22Rv1 (cell line): ENCODE results near the gene CACUL1.
"Not testable (repeated sequence)": the region's sequence is repeated elsewhere in the genome, so short reads cannot be mapped to it uniquely, and the experiment has no call there.

ENCODE experiments used
- H3K27ac ChIP-seq: fragments of 450-650 bp; 2 replicates; pipeline ENCODE4 v1.5.1; 2017
- ZFX ChIP-seq: fragments of 450-650 bp; IDR thresholded peaks from 2 replicates; pipeline ENCODE4 v1.6.1; 2017; ENCODE audit warnings: antibody characterized with exemption, borderline replicate concordance
- TF ChIP-seq, protein P1 (sequence below): fragments of 450-650 bp; IDR thresholded peaks from 2 replicates; pipeline ENCODE4 v1.5.1; 2017; ENCODE audit warnings: mild to moderate bottlenecking

Gene CACUL1

DNA sequence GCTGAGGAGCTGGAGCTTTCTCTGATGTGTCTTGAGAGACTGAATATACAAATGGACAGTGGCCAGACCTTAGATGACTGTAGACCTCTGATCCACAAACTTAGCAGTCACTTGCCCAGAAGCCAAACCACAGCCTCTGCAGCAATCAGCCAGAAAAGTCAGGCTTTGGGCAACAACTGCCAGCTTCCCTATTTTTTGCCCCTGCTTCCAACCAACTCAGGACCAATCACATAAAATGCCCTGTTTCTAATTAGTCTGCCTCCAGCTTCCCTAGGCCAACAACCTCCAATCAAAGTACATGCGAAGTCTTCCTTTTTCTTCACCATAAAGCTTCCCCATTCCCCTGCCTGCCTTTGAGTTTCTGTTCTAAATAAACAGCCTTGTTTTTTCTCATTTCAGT is 37.8 kb upstream of the CACUL1 start:
- H3K27ac ChIP-seq, result no peak overlapping the region
- TF ChIP-seq, protein P1, sequence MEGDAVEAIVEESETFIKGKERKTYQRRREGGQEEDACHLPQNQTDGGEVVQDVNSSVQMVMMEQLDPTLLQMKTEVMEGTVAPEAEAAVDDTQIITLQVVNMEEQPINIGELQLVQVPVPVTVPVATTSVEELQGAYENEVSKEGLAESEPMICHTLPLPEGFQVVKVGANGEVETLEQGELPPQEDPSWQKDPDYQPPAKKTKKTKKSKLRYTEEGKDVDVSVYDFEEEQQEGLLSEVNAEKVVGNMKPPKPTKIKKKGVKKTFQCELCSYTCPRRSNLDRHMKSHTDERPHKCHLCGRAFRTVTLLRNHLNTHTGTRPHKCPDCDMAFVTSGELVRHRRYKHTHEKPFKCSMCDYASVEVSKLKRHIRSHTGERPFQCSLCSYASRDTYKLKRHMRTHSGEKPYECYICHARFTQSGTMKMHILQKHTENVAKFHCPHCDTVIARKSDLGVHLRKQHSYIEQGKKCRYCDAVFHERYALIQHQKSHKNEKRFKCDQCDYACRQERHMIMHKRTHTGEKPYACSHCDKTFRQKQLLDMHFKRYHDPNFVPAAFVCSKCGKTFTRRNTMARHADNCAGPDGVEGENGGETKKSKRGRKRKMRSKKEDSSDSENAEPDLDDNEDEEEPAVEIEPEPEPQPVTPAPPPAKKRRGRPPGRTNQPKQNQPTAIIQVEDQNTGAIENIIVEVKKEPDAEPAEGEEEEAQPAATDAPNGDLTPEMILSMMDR, result no peak
- TF ChIP-seq ZFX, result no peak

DNA sequence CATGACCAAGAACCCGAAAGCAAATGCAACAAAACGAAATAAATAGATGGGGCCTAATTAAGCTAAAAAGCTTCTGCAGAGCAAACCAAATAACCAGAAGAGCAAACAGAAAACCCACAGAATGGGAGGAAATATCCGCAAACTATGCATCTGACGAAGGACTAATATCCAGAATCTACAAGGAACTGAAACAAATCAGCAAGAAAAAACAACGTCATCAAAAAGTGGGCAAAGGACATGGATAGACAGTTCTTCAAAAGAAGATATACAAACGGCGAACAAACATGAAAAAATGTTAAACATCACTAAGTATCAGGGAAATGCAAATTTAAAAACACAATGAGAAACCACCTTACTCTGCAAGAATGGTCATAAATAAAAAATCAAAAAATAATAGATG is 35.3 kb upstream of the CACUL1 start:
- no peak for TF ChIP-seq ZFX
- TF ChIP-seq, protein P1, result no peak
- no peak overlapping the region for H3K27ac ChIP-seq

DNA sequence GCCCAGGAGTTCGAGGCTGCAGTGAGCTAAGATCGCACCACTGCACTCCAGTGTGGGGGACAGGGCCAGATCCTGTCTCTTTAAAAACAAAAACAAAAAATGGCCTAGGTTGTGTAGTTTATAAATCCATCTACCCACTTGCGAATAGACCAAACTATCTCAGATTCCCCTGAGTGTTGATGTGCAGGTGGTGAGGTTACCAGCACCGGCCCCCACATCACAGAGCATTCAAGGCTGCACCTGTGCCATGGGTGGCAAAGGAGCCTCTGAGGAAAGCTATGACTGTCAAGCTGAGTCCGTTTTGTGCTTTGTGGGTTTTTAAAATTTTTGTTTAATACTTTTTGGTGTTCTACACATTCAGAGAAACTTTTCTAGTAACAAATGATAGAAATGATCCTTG is 30.8 kb upstream of the CACUL1 start:
- no peak for TF ChIP-seq ZFX
- TF ChIP-seq, protein P1, result no peak
- H3K27ac ChIP-seq, result no peak overlapping the region

DNA sequence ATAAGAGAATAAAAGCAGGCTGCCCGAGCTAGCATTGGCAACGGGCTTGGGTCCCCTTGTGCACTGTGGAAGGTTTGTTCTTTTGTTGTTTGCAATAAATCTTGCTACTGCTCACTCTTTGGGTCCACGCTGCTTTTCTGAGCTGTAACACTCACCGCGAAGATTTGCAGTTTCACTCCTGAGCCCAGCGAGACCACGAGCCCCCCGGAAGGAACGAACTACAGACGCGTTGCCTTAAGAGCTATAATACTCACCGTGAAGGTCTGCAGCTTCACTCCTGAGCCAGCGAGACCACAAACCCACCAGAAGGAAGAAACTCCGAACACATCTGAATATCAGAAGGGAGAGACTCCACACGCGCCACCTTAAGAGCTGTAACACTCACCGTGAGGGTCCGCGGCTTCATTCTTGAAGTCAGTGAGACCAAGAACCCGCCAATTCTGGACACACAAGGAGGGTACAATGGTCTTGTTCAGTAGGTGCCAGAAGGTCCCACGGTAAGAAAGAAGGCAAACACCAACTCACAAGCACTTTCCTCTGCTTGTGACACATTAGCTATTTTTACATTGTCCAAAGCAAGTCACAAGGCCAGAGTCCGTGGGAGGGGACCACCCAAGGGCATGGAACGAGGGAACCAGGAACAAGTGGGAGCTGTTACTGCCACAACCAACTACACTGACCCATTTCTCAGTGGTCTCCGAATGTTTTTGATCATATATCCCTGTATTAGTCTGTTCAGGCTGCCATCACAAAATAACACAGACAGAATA is 29.2 kb upstream of the CACUL1 start:
- TF ChIP-seq, protein P1, result no peak
- TF ChIP-seq ZFX, result no peak
- H3K27ac ChIP-seq, result no peak overlapping the region

DNA sequence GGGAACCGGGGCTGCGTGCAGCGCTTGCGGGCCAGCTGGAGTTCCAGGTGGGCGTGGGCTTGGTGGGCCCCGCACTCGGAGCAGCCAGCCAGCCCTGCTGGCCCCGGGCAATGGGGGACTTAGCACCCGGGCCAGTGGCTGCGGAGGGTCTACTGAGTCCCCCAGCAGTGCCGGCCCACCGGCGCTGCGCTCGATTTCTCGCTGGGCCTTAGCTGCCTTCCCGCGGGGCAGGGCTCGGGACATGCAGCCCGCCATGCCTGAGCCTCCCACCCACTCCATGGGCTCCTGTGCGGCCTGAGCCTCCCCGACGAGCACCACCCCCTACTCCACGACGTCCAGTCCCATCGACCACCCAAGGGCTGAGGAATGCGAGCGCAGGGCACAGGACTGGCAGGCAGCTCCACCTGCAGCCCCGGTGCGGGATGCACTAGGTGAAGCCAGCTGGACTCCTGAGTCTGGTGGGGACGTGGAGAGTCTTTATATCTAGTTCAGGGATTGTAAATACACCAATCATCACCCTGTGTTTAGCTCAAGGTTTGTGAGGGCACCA is 28.2 kb upstream of the CACUL1 start:
- H3K27ac ChIP-seq, result not testable (repeated sequence)

DNA sequence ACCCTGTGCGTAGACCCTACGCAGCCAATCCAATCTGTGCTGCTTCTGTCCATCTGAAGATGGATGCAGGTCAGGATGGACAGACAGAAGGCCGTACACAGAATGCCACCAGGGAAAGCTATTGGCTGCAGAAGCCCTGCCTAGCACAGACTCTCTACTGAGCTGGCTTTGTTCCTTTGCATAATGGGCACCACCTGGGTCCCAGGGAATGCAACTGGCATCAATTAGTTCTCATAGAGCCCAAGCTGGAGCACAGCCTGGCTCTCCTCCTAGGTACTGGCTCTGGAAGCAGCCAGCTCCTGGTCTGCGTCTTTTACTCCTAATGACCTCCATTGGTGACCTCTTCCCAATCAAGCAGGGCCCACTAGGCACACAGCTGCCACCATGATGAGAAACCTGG is 26.8 kb upstream of the CACUL1 start:
- TF ChIP-seq, protein P1, result no peak
- no peak for TF ChIP-seq ZFX
- H3K27ac ChIP-seq, result no peak overlapping the region

DNA sequence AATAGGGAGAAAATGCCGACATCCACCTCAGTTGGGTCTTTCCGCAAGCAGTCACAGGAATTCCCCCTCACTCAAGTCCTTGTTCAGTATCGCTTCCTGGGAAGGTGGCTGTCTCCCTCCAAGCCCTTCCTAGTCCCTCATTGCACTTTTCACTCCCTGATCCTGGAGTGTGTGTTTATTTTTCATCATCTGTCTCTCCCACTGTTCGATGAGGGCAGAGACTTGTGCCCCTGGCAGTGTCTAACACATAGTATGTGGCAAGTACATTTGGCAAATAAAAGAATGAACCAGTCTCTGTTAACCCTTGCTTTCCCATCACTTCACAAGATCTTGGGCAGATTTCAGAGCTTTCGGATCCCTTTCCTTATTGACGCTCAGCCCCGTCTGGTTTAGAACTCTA is 24.0 kb upstream of the CACUL1 start:
- no peak for TF ChIP-seq ZFX
- no peak overlapping the region for H3K27ac ChIP-seq

DNA sequence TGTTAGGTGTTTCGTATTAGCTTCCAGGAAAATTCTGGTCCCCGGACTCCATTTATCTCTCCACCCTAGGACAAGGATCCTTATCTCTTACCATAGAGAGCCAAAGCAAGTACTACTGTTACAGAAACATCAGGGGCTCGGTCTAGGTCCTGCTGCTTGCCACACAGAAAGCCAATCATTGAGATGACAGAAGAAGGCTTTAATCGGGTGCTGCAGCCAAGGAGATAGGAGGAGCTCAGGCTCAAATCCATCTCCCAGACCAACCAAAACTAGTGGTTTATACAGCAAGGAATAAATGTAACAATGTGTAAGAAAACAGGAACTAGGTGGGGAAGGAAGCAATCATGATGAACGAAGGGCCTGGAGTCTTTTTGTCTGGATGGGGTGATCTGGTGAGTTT is 22.2 kb upstream of the CACUL1 start:
- TF ChIP-seq, protein P1, result no peak
- no peak for TF ChIP-seq ZFX
- no peak overlapping the region for H3K27ac ChIP-seq
